GM21723 (cell line): ENCODE results near the gene MT1H.
"Not testable (repeated sequence)": the region's sequence is repeated elsewhere in the genome, so short reads cannot be mapped to it uniquely, and the experiment has no call there.

Source experiments
- ATAC-seq: cut with Tn5 transposase; IDR thresholded peaks from one replicate; pipeline ENCODE4 v1.9.1; 2021; ENCODE audit warnings: mild to moderate bottlenecking, moderate library complexity; ENCODE audit not compliant: unreplicated experiment

MT1H gene

DNA sequence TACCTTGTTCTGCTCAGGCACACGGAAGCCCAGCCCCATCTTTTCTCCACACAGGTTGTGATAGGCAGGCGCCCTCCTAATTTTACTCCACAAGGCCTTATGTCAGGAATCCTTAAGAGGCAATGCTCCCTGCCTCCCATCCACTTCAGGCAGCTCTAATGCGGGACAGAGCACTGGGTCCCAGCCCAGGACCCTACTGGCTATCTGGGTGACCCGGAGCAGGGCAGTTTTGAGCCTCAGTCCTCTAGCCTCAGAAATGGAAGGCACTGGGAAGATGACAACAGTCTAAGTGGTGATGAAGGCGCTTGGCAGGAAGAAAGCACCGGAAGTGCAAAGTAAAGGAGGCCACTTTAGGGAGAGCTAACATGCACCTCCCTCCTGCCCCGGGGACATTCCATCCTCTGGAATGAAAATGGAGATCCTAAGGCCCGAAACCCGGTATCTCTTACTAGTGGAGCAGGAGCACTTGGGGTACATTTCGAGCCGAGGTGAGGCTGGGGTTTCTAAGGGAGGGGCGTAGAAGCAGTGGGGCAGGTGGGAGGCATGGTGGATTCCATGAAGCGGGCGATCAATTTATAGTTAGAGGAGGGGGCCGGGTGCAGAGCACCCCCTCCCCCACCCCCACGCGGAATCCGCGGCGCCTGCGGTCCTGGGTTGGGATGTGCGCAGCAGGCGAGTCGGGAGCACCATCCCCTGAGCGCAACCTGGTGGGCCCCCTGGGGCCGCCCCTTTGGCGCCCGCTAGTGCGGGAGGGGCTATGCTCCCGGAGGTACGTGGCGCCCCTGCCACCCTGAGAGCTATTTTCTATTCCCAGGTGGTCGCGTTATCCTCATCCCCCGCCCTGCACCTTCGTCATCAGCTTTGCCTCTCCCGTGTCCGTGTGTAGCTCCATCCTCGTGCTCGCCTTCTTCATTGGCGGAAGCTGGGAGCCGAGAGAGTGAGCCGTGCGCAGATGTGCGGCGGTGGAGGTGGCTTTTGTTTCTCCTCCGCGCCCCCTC, 7.0 kb upstream of the MT1H start:
- ATAC-seq = no peak

DNA sequence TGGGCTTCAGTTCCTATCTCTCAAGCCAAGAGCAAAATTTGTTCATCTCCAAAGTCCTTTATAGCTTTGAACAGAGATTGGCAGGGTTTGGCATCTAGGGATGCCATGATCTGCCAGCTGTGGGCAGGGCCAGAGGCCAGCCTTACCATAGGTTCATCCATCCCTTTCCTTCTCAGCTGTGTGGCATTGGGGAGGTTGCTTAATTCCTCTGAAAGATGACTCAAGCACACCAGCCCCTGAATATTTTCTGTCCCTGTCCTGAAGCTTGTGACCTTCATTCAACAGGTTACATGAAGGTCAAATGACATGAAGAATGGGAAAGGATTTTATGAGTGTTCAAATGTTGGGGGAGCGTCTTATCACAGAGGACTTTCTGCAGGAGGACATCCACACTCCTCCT, 5.1 kb upstream of the MT1H start:
- no peak for ATAC-seq

- ATAC-seq = not testable (repeated sequence)
Measured at GRCh38 chr16:56665286-56666261, 4.0 kb upstream of the MT1H start.

- ATAC-seq = no peak
Measured at GRCh38 chr16:56667581-56668571, 1.7 kb upstream of the MT1H start, which contains the start of gene MT1G. Gene MT1G, minus strand, starts transcription at chr16:56668065. Its CDS starts 72 bp downstream, at chr16:56667993.

- ATAC-seq = no peak
Measured at GRCh38 chr16:56669840-56670619, 416 bp downstream of the MT1H start.

DNA sequence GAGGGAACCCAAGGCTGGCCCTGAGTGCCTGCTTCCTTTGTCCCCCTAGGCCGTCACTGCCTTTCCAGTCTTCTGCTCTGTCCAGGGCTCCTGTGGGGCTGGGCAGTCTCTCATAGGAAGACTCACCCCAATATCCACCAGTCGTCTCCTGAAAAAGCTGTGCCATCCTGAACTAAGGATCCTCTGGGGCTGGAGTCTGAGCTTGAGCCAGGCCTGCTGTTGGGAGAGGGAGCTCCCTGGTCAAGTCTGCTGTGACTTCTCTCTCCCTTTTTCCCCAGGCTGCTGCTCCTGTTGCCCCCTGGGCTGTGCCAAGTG, 963 bp downstream of the MT1H start:
- no peak for ATAC-seq

DNA sequence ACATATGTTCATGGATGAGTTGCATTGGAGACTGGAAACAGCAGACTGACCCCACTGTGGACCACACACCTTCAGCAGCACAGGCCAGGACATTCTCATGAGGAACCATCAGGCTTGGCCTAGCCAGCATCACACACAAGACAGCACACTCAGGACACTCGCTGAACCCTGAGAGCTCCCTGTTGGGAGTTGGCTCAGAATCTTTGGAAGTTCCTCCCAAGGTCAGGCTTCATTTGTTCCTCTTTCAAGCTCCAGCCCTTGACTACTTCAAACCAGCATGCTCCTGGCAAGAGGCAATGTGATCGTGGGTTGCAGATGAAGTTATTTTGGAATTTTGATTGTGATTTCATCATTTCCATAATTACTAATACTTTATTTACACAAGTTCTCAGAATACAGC, 2.1 kb downstream of the MT1H start:
- not testable (repeated sequence) for ATAC-seq

- not testable (repeated sequence) for ATAC-seq
Measured at GRCh38 chr16:56672171-56672570, 2.6 kb downstream of the MT1H start.

DNA sequence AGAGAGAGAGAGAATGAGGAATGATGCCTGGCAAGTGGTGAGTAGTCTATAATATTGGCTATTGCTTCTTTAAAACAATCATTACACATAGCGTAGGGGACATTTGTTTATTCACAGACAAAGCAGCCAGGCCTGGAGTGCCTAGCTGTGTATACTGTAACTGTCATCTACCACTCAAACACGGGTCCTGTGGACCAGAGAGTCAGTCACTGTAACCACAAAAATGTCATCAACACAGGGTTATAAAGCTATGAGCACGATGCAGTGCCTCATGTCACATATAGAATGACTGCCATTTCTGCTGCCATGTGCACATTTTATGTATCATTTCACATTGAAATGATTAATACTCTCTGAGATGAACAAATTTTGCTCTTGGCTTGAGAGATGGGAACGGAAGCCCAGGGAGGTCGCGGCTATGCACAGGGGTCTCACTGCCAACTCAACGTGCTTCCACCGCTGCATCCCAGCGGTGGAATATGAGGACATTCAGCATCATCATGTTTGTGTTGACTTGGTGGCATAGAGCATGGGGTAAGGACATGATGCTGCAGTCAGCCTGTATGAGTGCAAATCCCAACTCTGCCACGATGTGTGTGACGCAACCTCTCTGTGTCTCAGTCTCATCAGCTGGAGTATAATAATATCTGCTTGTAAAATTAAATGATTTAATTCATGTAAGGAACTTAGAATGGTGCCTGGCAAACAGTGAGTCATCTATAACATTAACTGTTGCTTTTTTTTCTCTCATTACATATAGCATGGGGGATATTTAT, 3.3 kb downstream of the MT1H start:
- ATAC-seq = no peak

DNA sequence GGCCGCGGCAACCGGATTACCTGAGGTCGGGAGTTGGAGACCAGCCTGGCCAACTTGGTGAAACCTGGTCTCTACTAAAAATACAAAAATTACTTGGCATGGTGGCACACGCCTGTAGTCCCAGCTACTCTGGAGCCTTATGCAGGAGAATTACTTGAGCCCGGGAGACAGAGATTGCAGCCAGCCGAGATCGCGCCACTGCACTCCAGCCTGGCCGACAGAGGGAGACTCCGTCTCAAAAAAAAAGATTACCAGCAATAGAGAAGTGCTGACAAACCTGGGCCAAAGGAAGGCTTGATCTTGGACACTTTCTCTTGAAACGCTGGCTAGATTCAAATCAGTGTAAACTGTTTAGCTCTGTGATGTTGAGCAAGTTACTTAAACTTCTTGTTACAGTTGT, 4.3 kb downstream of the MT1H start:
- ATAC-seq = no peak

DNA sequence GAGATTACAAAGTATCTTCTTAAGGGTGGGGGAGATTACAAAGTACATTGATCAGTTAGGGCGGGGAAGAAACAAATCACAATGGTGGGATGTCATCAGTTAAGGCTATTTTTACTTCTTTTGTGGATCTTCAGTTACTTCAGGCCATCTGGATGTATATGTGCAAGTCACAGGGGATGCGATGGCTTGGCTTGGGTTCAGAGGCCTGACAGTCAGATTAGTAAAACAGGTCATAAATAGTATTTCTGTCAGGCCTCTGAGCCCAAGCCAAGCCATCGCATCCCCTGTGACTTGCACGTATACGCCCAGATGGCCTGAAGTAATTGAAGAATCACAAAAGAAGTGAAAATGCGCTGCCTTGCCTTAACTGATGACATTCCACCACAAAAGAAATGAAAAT, 5.0 kb downstream of the MT1H start:
- ATAC-seq = not testable (repeated sequence)

- ATAC-seq = no peak
Measured at GRCh38 chr16:56675685-56676210, 6.1 kb downstream of the MT1H start.

- no peak for ATAC-seq
Measured at GRCh38 chr16:56677474-56677873, 7.9 kb downstream of the MT1H start.

DNA sequence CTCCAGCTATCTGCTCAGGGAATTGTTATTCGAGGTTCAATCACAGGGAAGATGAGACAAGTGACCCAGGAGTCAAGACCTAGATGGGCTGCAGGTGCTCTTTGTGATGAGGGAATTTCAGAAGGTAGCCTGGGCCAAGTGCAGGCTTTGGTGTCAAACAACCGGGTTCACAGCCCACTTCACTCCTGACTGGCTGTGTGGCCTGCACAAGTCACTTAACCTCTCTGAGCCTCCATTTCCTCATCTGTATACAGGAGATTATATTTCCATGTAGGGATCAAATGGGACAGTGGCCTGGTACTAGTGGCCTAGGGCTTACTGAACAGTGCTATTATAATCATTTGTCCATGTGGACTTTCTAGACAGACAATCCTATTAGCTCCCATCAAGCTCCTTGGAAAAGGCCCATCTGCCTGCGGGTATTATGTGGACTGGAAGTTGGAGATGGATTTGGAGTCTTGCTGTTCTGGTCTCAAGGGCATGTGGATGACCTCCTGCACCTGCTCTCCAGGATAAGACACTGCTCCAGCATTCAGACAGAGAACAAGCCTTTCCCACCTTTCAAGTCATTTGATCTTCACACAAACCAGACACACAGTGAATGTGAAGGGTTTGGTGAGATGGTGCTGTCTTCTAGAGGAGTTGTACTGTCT, 9.6 kb downstream of the MT1H start:
- ATAC-seq = no peak

- no peak for ATAC-seq
Measured at GRCh38 chr16:56679818-56680217, 10.2 kb downstream of the MT1H start.

DNA sequence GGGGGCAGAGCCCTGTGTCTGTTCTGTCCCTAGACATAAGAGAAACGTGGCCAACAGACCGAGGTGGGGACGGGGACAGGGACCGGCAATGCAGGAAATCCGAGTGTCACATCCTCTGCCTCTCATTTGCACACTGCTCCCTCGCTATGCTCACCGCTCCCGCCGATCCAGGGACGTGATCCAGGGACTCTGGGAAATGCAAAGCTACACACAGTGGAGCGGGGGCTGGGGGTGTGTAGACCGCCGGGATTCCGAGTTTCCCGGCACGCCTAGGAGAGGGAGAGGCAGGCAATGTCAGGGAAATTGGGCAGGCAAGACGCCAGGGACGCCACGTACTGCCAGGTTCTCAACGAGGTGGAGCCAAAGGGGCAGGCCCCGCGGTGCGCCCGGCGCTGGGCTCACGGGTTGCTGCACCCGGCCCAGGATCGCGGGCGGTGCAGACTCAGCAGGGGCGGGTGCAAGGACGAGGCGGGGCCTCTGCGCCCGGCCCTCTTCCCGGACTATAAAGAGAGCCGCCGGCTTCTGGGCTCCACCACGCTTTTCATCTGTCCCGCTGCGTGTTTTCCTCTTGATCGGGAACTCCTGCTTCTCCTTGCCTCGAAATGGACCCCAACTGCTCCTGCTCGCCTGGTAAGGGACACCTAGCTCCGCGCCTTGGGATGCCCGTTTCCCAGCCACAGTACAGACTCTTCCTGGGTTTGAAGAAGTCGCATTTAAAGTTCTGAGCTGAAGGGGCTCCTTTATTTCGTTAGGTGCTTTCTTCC, 12.5 kb downstream of the MT1H start, which contains the start of gene MT1X:
TSS of gene MT1X (plus strand) at position 532 of the 764 bp plus-strand sequence. CDS start at position 603, 71 bp downstream.
- peak; percentile 99 for ATAC-seq
